PC-9 (cell line): ENCODE data around the gene TTC28.

Experiments used
- CTCF ChIP-seq: fragments of 200-600 bp; sonication (generic); conservative IDR thresholded peaks from 2 replicates; pipeline ENCODE4 v1.6.1; 2017; ENCODE audit warnings: mixed run types, antibody characterized with exemption, mild to moderate bottlenecking, moderate library complexity
- EZH2 ChIP-seq: fragments of 200-600 bp; sonication (generic); IDR thresholded peaks from 2 replicates; pipeline ENCODE4 v1.8.0; 2017; ENCODE audit warnings: antibody characterized with exemption, low read depth

GRCh38 chr22:28435982-28436381, 243.7 kb downstream of the TTC28 start:
- TF ChIP-seq CTCF (no peak), EZH2 (no peak)
